GM20000 (cell line): ENCODE measurements around the gene SCTR.
"Not testable (repeated sequence)": the region's sequence is repeated elsewhere in the genome, so short reads cannot be mapped to it uniquely, and the experiment has no call there.

Source experiments
- DNase-seq: peaks from one replicate; pipeline ENCODE4 v3.0.0; 2012; ENCODE audit warnings: low spot score
- TF ChIP-seq, protein P1 (sequence below): IDR thresholded peaks from 2 replicates; pipeline ENCODE4 v1.5.1; 2012; ENCODE audit warnings: mild to moderate bottlenecking, control low read depth; ENCODE audit errors: extremely low read depth, missing control alignments

The SCTR gene

DNA sequence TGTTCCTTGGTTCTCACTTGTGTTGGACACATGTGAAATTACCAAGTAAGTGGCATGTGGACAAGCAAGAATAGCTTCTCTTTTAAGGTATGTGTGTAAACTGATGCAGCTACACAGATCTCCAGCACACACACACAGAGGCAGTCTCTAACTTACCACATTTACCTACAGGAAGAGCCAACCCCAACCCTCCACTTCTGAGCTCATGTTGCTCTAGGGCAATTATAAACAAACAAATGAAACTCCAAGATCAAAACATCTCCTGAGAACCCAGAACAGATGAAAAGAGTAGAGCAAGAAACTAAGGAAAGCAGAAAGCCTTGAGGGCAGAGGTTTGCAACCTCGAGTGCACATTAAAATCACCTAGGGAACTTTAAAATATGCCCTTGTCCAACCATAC is 108.7 kb downstream of the SCTR start:
- TF ChIP-seq, protein P1, sequence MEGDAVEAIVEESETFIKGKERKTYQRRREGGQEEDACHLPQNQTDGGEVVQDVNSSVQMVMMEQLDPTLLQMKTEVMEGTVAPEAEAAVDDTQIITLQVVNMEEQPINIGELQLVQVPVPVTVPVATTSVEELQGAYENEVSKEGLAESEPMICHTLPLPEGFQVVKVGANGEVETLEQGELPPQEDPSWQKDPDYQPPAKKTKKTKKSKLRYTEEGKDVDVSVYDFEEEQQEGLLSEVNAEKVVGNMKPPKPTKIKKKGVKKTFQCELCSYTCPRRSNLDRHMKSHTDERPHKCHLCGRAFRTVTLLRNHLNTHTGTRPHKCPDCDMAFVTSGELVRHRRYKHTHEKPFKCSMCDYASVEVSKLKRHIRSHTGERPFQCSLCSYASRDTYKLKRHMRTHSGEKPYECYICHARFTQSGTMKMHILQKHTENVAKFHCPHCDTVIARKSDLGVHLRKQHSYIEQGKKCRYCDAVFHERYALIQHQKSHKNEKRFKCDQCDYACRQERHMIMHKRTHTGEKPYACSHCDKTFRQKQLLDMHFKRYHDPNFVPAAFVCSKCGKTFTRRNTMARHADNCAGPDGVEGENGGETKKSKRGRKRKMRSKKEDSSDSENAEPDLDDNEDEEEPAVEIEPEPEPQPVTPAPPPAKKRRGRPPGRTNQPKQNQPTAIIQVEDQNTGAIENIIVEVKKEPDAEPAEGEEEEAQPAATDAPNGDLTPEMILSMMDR, result no peak
- no peak for DNase-seq

DNA sequence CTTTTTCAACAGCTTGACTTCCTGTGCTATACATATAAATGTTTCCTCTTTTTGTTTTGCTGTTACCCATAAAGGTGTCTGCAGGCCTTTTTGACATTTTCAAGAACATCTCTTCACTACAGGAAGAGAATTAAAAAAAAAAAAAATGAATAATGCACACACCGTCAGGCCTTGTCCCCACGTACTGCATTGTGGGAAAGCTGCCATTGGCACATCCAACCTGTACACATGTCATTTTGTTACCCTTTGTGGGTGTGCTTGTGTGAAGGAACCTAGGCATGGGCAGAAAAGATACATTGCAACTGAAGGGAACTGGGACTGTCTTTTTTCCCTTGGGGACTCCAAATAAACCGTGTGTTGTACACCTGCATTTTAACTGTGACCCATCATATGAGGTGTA is 109.4 kb downstream of the SCTR start:
- TF ChIP-seq, protein P1, result no peak
- DNase-seq, result no peak

DNA sequence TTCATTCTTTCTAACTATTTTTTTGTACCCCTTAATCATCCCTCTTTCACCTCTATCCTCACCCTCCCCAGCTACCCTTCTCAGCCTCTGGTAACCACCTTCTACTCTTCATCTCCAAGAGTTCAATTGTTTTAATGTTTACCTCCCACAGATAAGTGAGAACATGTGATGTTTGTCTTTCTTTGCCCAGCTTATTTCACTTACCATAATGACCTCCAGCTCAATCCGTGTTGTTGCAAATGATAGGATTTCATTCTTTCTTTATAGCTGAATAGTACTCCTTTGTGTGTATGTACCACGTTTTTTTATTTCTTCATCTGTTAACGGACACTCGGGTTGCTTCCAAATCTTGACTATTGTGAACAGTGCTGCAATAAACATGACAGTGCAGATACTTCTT is 114.8 kb downstream of the SCTR start:
- no peak for DNase-seq

DNA sequence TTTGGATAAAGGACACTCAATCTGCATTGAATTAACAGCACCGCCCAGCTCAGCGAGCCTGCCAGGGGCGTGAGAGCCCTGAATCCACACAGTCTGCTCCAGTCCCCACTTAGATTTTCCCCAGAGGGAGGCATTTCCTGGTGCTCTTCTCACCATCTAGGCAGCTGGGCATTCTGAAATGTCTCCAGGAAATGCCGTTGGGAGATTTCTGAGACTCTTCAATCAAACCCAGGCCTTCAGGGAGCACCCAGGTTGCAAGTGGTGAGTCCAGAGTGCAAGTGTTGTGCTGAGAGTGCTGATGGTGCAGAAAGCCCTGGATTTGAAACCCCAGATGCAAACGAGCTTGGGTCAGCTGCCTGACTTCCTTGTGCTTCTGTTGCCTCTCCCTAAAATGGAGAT is 116.1 kb downstream of the SCTR start:
- TF ChIP-seq, protein P1, result no peak
- no peak for DNase-seq

More for the DNA sequence above, 114.8 kb downstream of the SCTR start:
- TF ChIP-seq, protein P1, result no peak

DNA sequence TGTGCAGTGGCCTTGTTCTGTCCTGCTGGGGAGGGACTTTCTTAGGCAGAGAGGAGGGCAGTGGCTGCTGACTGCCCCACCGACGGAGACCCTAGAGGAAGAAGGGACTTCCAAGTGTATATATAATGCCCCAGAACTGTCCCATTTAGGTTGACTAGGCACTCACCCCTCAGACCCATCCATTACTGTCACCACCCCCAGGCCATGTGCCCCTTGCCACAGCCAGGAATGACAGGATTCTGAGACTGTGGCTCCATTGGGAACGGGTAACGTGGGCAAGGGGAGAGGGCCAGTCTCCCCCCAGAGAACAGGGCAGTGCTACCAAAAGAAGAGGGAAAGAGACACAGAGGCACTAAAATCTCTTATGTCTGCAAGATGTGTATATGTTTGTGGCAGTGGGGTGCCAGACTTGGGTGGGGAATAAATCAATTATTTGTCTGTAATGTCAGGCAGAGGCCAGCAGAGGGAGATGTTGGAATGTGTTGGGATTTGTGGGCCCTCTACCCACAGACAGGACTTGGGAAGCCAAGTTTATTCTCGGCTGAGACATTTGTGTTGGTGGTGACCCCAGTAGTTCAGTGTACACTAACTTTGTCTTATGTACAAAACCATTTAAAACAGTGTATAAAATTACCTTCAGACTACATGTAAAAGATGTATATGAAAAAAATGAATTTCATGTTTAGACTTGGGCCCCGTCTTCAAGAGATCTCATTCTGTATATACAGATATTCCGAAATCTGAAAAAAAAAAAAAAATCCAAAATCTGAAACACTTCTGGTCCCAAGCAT is 116.7 kb downstream of the SCTR start:
- TF ChIP-seq, protein P1, result peak; percentile 73
- DNase-seq, result peak; percentile 75

DNA sequence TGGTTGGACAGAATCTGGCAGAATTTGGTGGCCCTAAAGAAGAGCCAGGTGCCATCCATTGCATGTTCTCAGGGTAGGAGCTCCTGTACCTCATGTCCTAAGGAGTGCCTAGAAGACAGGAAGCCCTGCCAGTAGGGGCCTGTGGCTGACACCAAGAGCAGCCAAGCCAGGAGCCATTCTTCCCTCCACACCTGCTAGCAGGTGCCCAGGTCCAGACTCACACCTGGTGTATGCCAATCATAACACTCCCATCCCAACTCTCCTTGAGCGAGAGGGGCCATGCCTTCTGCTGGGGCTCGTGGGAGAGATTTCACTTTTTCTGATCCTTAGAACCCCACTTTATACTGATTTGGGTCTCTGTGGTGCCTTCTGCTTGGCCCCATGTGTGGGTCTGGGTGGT is 119.1 kb downstream of the SCTR start:
- no peak for DNase-seq
- TF ChIP-seq, protein P1, result no peak

DNA sequence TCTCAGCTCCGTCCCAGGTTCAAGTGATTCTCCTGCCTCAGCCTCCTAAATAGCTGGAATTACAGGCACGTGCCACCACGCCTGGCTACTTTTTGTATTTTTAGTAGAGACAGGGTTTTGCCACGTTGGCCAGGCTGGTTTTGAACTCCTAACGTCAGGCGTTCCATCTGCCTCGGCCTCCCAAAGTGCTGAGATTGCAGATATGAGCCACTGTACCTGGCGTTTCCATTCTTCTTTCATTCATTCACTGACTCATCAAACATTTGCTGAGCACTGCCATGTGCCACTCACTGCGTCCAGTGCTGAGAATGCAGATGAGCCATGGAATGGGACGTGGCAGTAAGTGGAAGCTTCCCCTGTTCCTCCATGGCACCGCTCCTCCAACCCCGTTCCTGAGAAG is 120.7 kb downstream of the SCTR start:
- DNase-seq, result not testable (repeated sequence)
